MCF 10A (cell line): ENCODE data around the gene ZNF573. TPM values are rescaled to one million over a fixed set of nuclear protein-coding genes. Genes with fewer than 3 reads are reported as not detected.
"Not testable (repeated sequence)": the region's sequence is repeated elsewhere in the genome, so short reads cannot be mapped to it uniquely, and the experiment has no call there.

ENCODE experiments used
- Bru-seq: library from RNA; stranded (reverse); fragments of 400-500 nt; gene quantifications from one replicate; lab custom pipeline; 2021; lab: Mats Ljungman, UMichigan
- BruChase-seq, 2 experiments: library from RNA; stranded (reverse); fragments of 400-500 nt; gene quantifications; one replicate each; lab custom pipeline; 2021; lab: Mats Ljungman, UMichigan
- BruUV-seq: library from RNA; stranded (reverse); fragments of 400-500 nt; replicated peaks from 2 replicates; lab custom pipeline; 2021; lab: Mats Ljungman, UMichigan
- CTCF ChIA-PET: fragments of 300-600 bp; sonication (Branson Sonifier 250); formaldehyde crosslinking; extraction: SDS; loops from one replicate; lab custom pipeline; 2021; ENCODE audit warnings: antibody characterized with exemption, inconsistent platforms; lab: Yijun Ruan, JAX
- POLR2A ChIA-PET: fragments of 300-600, 350-650 bp; sonication (Branson Sonifier 250); formaldehyde crosslinking; extraction: SDS; loops from one replicate; lab custom pipeline; 2020; ENCODE audit warnings: antibody characterized with exemption, inconsistent platforms; lab: Yijun Ruan, JAX
- DNase-seq: peaks from one replicate; pipeline ENCODE4 v3.0.0-alpha.2; 2018; ENCODE audit not compliant: unreplicated experiment
- H3K27ac Mint-ChIP-seq: one replicate; pipeline ENCODE4 v1.8.0; 2022; ENCODE audit warnings: mild to moderate bottlenecking, low read depth, mixed read lengths; ENCODE audit not compliant: unreplicated experiment
- H3K27me3 Mint-ChIP-seq: one replicate; pipeline ENCODE4 v1.8.0; 2022; ENCODE audit warnings: mixed read lengths; ENCODE audit not compliant: insufficient read depth, unreplicated experiment
- H3K36me3 Mint-ChIP-seq: one replicate; pipeline ENCODE4 v1.8.0; 2022; ENCODE audit warnings: mild to moderate bottlenecking, moderate library complexity, mixed read lengths; ENCODE audit not compliant: insufficient read depth, unreplicated experiment
- H3K4me1 Mint-ChIP-seq: one replicate; pipeline ENCODE4 v1.8.0; 2022; ENCODE audit warnings: mixed read lengths; ENCODE audit not compliant: insufficient read depth, unreplicated experiment
- H3K4me3 Mint-ChIP-seq: one replicate; pipeline ENCODE4 v1.8.0; 2022; ENCODE audit warnings: mild to moderate bottlenecking, moderate library complexity, mixed read lengths; ENCODE audit not compliant: unreplicated experiment
- H3K9me3 Mint-ChIP-seq: one replicate; pipeline ENCODE4 v1.8.0; 2022; ENCODE audit warnings: mixed read lengths; ENCODE audit not compliant: unreplicated experiment
- CTCF ChIP-seq: fragments of 200-600 bp; IDR thresholded peaks from one replicate; pipeline ENCODE4 v1.8.0; 2022; ENCODE audit warnings: antibody characterized with exemption, mild to moderate bottlenecking; ENCODE audit not compliant: unreplicated experiment
- intact Hi-C: fragments of 100-400 bp; cut with micrococcal nuclease; formaldehyde crosslinking; loops from 2 replicates; pipeline ENCODE4 v1.14.1; 2022
- long read RNA-seq: library from polyadenylated mRNA; stranded (forward); transcript quantifications from one replicate; pipeline ENCODE4 v2.0.0, GENCODE V29; 2022
- total RNA-seq: library from RNA; stranded (reverse); gene quantifications from 2 replicates; pipeline ENCODE4 v1.2.3, GENCODE V29; 2022

The ZNF573 gene
- total RNA-seq: 6.1 and 11.9 TPM in 2 replicates
- Bru-seq, nascent RNA: percentile 46 among the genes with signal in this experiment
- BruChase-seq, experiment 1, labeled RNA remaining after a 6-hour chase: percentile 43 among the genes with signal in this experiment
- percentile 45 among the genes with signal in this experiment for BruChase-seq, experiment 2, labeled RNA remaining after a 2-hour chase
- long read RNA-seq, partial matches to known transcripts: 0 of 2 reads
- long read RNA-seq, other reads (novel, unspliced or antisense): 1 of 2 reads

- peaks cover 12% of the 10 kb centered on the region for H3K9me3 Mint-ChIP-seq
- H3K4me1 Mint-ChIP-seq: peaks cover 5% of the 10 kb centered on the region
Observed at GRCh38 chr19:37779127-37780005, at the start of gene ZNF573. Gene ZNF573, minus strand, starts transcription at chr19:37779586. Its CDS starts 5,857 bp downstream, at chr19:37773729.

GRCh38 chr19:37817180-37817981, 38.0 kb upstream of the ZNF573 start:
- H3K4me1 Mint-ChIP-seq: no peaks in the 10 kb centered on the region
- DNase-seq: no peak
- TF ChIP-seq CTCF: no peak
- no TSS peak for BruUV-seq
- no peaks in the 10 kb centered on the region for H3K27me3 Mint-ChIP-seq
- ChIA-PET CTCF (no interaction called here), POLR2A (no interaction called here)
- H3K27ac Mint-ChIP-seq: no peak overlapping the region
- intact Hi-C loops: no loop called here
- peaks cover 11% of the 10 kb centered on the region for H3K9me3 Mint-ChIP-seq
- H3K36me3 Mint-ChIP-seq: no peaks in the 10 kb centered on the region
- H3K4me3 Mint-ChIP-seq: no peak overlapping the region

More at GRCh38 chr19:37779127-37780005, at the start of gene ZNF573:
- POLR2A ChIA-PET: interaction anchor here (0.6 to 4.0 kb wide), 34 partner anchors 10 to 1290 kb away, joined by 3 to 45 read pairs (median 4); partner anchors contain the start of genes SIPA1L3, ZFP30, ZNF345 and ZNF383
- H3K36me3 Mint-ChIP-seq: peaks cover 5% of the 10 kb centered on the region
- DNase-seq: peak; percentile 95
- CTCF ChIA-PET: interaction anchor here (0.6 kb wide), 1 partner anchor 54 kb away, joined by 5 read pairs; no protein-coding TSS in a partner anchor
- peak within 1 kb of the TSS; percentile 95 for H3K27ac Mint-ChIP-seq
- TF ChIP-seq CTCF: no peak
- H3K4me3 Mint-ChIP-seq: peak within 1 kb of the TSS; percentile 88
- TSS peak; percentile 70 for BruUV-seq
- no peaks in the 10 kb centered on the region for H3K27me3 Mint-ChIP-seq
- intact Hi-C loops: loop anchor here (1.0 to 10.0 kb wide), 3 partner anchors 60 to 1655 kb away; partner anchors contain the start of gene ZNF607

GRCh38 chr19:37815611-37816010, 36.2 kb upstream of the ZNF573 start:
- not testable (repeated sequence) for BruUV-seq, H3K27me3 Mint-ChIP-seq, H3K4me1 Mint-ChIP-seq

GRCh38 chr19:37813340-37813739, 34.0 kb upstream of the ZNF573 start:
- ChIA-PET POLR2A (interaction anchor here (0.6 kb wide), 1 partner anchor 655 kb away, joined by 3 read pairs; no protein-coding TSS in a partner anchor), CTCF (interaction anchor here (0.5 to 0.6 kb wide), 2 partner anchors 26 to 481 kb away, joined by 3 read pairs; no protein-coding TSS in a partner anchor)
- no peaks in the 10 kb centered on the region for H3K36me3 Mint-ChIP-seq
- H3K4me3 Mint-ChIP-seq: no peak overlapping the region
- no peak for DNase-seq
- no TSS peak for BruUV-seq
- intact Hi-C loops: no loop called here
- TF ChIP-seq CTCF: no peak
- H3K4me1 Mint-ChIP-seq: no peaks in the 10 kb centered on the region
- H3K9me3 Mint-ChIP-seq: peaks cover 8% of the 10 kb centered on the region
- H3K27me3 Mint-ChIP-seq: no peaks in the 10 kb centered on the region
- H3K27ac Mint-ChIP-seq: no peak overlapping the region

More at GRCh38 chr19:37815611-37816010, 36.2 kb upstream of the ZNF573 start:
- H3K27ac Mint-ChIP-seq, DNase-seq, intact Hi-C loops, H3K36me3 Mint-ChIP-seq, H3K9me3 Mint-ChIP-seq, H3K4me3 Mint-ChIP-seq: not testable (repeated sequence)
- CTCF ChIA-PET: interaction anchor here (0.6 kb wide), 1 partner anchor 112 kb away, joined by 5 read pairs; no protein-coding TSS in a partner anchor
- POLR2A ChIA-PET: interaction anchor here (0.6 kb wide), 1 partner anchor 1213 kb away, joined by 3 read pairs; no protein-coding TSS in a partner anchor
